Measurements from ENCODE around the gene TMEM54. TPM values are rescaled to one million over a fixed set of nuclear protein-coding genes. Genes with fewer than 3 reads are reported as not detected.

TMEM54 gene
- total RNA-seq = 10 to 100 TPM; 14.7 to 36.7 (median 26.3) TPM

- TF ChIP-seq, protein P1, sequence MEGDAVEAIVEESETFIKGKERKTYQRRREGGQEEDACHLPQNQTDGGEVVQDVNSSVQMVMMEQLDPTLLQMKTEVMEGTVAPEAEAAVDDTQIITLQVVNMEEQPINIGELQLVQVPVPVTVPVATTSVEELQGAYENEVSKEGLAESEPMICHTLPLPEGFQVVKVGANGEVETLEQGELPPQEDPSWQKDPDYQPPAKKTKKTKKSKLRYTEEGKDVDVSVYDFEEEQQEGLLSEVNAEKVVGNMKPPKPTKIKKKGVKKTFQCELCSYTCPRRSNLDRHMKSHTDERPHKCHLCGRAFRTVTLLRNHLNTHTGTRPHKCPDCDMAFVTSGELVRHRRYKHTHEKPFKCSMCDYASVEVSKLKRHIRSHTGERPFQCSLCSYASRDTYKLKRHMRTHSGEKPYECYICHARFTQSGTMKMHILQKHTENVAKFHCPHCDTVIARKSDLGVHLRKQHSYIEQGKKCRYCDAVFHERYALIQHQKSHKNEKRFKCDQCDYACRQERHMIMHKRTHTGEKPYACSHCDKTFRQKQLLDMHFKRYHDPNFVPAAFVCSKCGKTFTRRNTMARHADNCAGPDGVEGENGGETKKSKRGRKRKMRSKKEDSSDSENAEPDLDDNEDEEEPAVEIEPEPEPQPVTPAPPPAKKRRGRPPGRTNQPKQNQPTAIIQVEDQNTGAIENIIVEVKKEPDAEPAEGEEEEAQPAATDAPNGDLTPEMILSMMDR (IDR thresholded peaks at IDR 0.05; ENCODE audit: low read depth) = no peak
Observed at GRCh38 chr1:32900956-32901822, at the start of gene TMEM54. TSS of gene TMEM54 (minus strand) at chr1:32901389. CDS start at chr1:32901238, 151 bp downstream.

DNA sequence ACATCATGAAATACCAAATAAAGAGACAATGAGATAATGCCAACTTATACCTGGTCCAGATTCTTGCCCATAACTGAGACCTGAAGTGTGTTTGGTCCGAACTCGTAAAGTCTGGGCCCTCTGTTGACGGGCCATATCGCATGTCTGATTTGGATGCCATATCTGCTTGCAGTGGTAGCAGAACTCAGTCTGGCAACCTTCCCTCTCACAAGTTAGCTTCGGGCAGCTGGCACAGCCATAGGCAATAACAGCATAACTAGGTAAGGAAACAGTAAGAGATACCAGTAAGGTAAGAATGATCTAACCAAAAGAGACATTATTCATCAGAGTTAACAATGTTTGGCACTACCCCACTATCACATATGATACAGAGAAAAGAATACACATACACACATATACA lies 48.3 kb upstream of the TMEM54 start:
- TF ChIP-seq, protein P1 (IDR thresholded peaks at IDR 0.05; ENCODE audit: low read depth) = no peak

- TF ChIP-seq, protein P1 (IDR thresholded peaks at IDR 0.05; ENCODE audit: low read depth) = no peak
Observed at GRCh38 chr1:32948905-32949304, 47.7 kb upstream of the TMEM54 start.

DNA sequence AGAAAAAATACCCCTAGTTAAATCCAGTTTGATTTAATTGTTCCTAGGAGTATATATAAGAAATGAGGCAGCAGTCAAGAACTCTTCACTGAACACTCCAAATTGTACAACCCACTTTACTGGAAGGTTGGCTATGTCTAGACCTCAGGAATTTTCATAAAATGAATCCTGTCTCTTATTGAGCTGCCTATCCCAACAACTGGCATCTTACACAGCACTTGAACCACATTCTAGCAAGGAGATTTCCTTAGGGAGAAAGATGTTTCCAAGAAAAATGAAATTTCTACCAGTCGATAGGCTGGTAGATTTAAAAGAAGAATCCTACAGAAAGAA lies 47.2 kb upstream of the TMEM54 start:
- TF ChIP-seq, protein P1 (IDR thresholded peaks at IDR 0.05; ENCODE audit: low read depth) = no peak

GRCh38 chr1:32947669-32948389 lies 46.6 kb upstream of the TMEM54 start:
- TF ChIP-seq, protein P1 (IDR thresholded peaks at IDR 0.05; ENCODE audit: low read depth) = no peak

- TF ChIP-seq, protein P1 (IDR thresholded peaks at IDR 0.05; ENCODE audit: low read depth) = no peak
Observed at GRCh38 chr1:32946413-32946812, 45.2 kb upstream of the TMEM54 start.

GRCh38 chr1:32944180-32944579 lies 43.0 kb upstream of the TMEM54 start:
- TF ChIP-seq, protein P1 (IDR thresholded peaks at IDR 0.05; ENCODE audit: low read depth) = no peak

All from subcutaneous adipose tissue (tissue), 4 donors.